Esophagus squamous epithelium (tissue), 5 donors: ENCODE results near the gene EHF. TPM values are rescaled to one million over a fixed set of nuclear protein-coding genes. Genes with fewer than 3 reads are reported as not detected.
A peak's percentile ranks its signal among the peaks of the same experiment; 100 is the strongest.

ENCODE experiments used
- DNase-seq: peaks from one replicate; lab custom pipeline; 2025; lab: John Stamatoyannopoulos, UW
- H3K27ac ChIP-seq, 4 donors: fragments of 200-600 bp; sonication (generic); one replicate each; pipeline ENCODE4 v1.5.1; 2016 to 2019; ENCODE audit warnings: mild to moderate bottlenecking in 1 of 4
- H3K27me3 ChIP-seq, 4 donors: fragments of 200-600 bp; sonication (generic); 1 replicate in 3 of 4; 2 replicates in 1 of 4; pipeline versions ENCODE4 v1.5.1 to v1.6.0; 2017 to 2021; ENCODE audit warnings: antibody characterized with exemption in 1 of 4
- H3K36me3 ChIP-seq, 3 donors: fragments of 200-600 bp; sonication (generic); one replicate each; pipeline ENCODE4 v1.5.1; 2016 to 2019
- H3K4me1 ChIP-seq, 3 donors: fragments of 200-600 bp; sonication (generic); one replicate each; pipeline ENCODE4 v1.5.1; 2017 to 2019
- H3K4me3 ChIP-seq, 4 donors: fragments of 200-600 bp; sonication (generic); 1 replicate in 3 of 4; 2 replicates in 1 of 4; pipeline ENCODE4 v1.5.1; 2016 to 2019; ENCODE audit warnings: mild to moderate bottlenecking in 2 of 4, moderate library complexity in 1 of 4
- H3K9me3 ChIP-seq, 3 donors: fragments of 200-600 bp; sonication (generic); one replicate each; pipeline ENCODE4 v1.5.1; 2016 to 2019
- POLR2A ChIP-seq, 4 donors: fragments of 450-650 bp; IDR thresholded peaks; one replicate each; pipeline ENCODE4 v1.6.1; 2017; ENCODE audit warnings: antibody characterized with exemption in 4 of 4, mild to moderate bottlenecking in 4 of 4, moderate library complexity in 3 of 4
- WGBS, 2 donors: methylation state at CpG; one replicate each; pipeline ENCODE4 v1.1.5; 2018; 5-methylcytosine and 5-hydroxymethylcytosine counted together
- intact Hi-C: fragments of 100-400 bp; cut with DNase I; formaldehyde crosslinking; loops from one replicate; pipeline ENCODE4 v1.15.0; 2022
- total RNA-seq, 4 donors: library from RNA; depleted of rRNA; stranded (reverse); fragments of >200 nt; gene quantifications; one replicate each; pipeline ENCODE4 v1.1.0, GENCODE V29; 2016
- TF ChIP-seq, protein P1 (sequence below), 6 experiments: fragments of 450-650 bp in 4 of 6; fragments of 200-600 bp in 2 of 6; sonication (generic) in 2 of 6; IDR thresholded peaks; one replicate each; pipeline ENCODE4 v1.5.1; 2016 to 2019; ENCODE audit warnings: antibody characterized with exemption in 6 of 6, mild to moderate bottlenecking in 4 of 6, moderate library complexity in 4 of 6
- donor health status: DM: yes; HTN: yes; CAD: no.

The EHF gene
- total RNA-seq, 4 donors from 2014 or later = 265 to 388 (median 325) TPM

DNA sequence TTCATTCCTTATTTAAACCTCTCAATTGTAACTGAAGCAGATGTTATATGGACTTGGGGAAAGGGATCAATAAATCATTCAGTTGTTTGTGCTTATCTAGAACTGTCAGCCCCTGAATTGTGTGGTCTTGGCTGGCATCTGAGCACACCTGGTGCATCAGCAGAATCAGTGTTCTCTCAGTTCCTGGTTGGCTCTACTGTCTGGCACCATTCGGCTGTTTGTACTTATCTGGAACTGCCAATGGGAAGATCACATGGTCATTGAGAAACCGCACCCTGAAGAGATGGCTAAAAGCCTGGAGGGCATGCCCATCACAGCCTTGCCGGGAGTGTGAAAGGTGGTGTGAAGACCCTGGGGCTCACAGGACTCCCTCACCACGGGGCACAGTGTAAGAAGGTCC is 37.1 kb upstream of the EHF start:
- H3K27ac ChIP-seq = no peak overlapping the region
- intact Hi-C loops = no loop called here
- H3K4me3 ChIP-seq = no peak overlapping the region
- WGBS, 2 donors = 28 to 47% methylated on average over 2 to 3 of the region's 4 CpGs
- DNase-seq = no peak
- H3K27me3 ChIP-seq = peaks cover 0 to under 1% (median 0%) of the 10 kb centered on the region in 4 donors
- H3K36me3 ChIP-seq = no peaks in the 10 kb centered on the region
- peaks cover 14 to 52% (median 19%) of the 10 kb centered on the region in 3 donors for H3K4me1 ChIP-seq
- no peak for TF ChIP-seq POLR2A (IDR thresholded peaks at IDR 0.05)
- TF ChIP-seq, protein P1, sequence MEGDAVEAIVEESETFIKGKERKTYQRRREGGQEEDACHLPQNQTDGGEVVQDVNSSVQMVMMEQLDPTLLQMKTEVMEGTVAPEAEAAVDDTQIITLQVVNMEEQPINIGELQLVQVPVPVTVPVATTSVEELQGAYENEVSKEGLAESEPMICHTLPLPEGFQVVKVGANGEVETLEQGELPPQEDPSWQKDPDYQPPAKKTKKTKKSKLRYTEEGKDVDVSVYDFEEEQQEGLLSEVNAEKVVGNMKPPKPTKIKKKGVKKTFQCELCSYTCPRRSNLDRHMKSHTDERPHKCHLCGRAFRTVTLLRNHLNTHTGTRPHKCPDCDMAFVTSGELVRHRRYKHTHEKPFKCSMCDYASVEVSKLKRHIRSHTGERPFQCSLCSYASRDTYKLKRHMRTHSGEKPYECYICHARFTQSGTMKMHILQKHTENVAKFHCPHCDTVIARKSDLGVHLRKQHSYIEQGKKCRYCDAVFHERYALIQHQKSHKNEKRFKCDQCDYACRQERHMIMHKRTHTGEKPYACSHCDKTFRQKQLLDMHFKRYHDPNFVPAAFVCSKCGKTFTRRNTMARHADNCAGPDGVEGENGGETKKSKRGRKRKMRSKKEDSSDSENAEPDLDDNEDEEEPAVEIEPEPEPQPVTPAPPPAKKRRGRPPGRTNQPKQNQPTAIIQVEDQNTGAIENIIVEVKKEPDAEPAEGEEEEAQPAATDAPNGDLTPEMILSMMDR (IDR thresholded peaks at IDR 0.05) = no peak
- no peaks in the 10 kb centered on the region for H3K9me3 ChIP-seq

DNA sequence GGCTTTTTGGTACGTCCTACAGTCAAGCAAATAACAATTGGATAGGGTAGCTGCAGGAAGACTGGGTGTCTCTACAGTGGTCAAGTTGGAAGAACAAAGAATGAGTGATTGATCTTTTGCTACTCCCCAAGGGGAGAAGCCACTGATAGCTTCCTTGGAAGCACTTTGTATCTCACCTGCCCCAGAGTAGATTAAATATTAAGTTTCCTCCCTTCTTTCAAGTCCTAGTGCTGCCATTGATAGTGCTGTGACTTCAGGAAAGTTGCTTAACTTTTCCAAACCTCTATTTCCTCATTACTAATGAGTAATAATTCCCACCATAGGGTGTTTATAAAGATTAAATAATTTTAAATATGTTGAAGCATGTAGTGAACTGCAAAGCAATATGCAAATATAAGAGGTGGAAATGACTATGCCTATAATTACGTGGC is 35.6 kb upstream of the EHF start:
- no peaks in the 10 kb centered on the region for H3K36me3 ChIP-seq
- peaks cover 14 to 52% (median 19%) of the 10 kb centered on the region in 3 donors for H3K4me1 ChIP-seq
- WGBS, 2 donors = 45 to 46% methylated on average over 2 of the region's 2 CpGs

DNA sequence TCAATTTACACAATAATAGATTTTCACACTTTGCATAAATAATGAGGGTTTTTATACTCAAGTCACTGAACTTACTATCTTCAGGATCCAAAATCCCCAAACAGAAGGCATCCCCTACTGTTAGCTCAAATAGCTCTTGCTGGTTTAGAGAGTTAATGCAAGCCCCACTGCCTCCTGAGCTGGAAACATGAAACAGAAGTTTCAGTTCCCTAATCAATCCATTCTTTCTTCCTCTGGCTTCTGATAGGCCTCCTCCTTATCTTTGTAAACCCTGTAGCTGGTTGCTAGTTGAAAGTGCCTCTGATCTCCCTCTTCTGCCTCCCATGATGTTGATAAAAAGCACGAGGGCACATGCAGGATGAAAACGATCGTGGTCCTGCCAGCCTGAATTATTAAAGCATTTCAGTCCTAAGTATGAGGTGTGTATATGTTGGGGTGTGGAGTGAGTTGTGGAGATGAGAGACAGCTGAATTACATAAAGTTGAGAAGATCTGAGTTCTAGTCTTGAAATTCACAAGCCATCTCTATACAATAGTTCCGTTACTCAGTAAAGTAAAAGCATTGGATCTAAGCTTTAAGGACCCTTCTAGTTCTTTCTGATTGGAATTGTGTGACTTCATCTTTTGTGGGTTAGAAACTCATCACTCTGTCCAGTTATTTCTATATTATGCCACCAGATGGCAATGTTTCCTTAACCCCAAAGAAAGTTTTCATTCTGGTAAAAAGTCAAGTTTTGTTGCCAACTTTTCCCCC is 35.0 kb upstream of the EHF start:
- peak overlapping the region in 1 of 4 donors; percentile 29 for H3K4me3 ChIP-seq
- no peaks in the 10 kb centered on the region for H3K27me3 ChIP-seq
- peak overlapping the region; percentile 66 to 78 (median 70) for H3K27ac ChIP-seq
- TF ChIP-seq, protein P1 (IDR thresholded peaks at IDR 0.05) = peak; percentile 17 to 82 (median 72)
- no peak for TF ChIP-seq POLR2A (IDR thresholded peaks at IDR 0.05)
- peaks cover 14 to 52% (median 19%) of the 10 kb centered on the region in 3 donors for H3K4me1 ChIP-seq
- intact Hi-C loops = loop anchor here (5.0 kb wide), 1 partner anchor 306 kb away; no protein-coding TSS in a partner anchor
- H3K36me3 ChIP-seq = no peaks in the 10 kb centered on the region
- DNase-seq = no peak
- H3K9me3 ChIP-seq = no peaks in the 10 kb centered on the region
- 4 to 6% methylated on average over 4 of the region's 4 CpGs for WGBS, 2 donors

More for the DNA sequence above, 35.6 kb upstream of the EHF start:
- TF ChIP-seq, protein P1 (IDR thresholded peaks at IDR 0.05) = no peak
- no peak for TF ChIP-seq POLR2A (IDR thresholded peaks at IDR 0.05)
- intact Hi-C loops = loop anchor here (5.0 kb wide), 1 partner anchor 307 kb away; no protein-coding TSS in a partner anchor
- H3K9me3 ChIP-seq = no peaks in the 10 kb centered on the region
- DNase-seq = no peak
- H3K27ac ChIP-seq = peak overlapping the region; percentile 36 to 78 (median 70)
- no peaks in the 10 kb centered on the region for H3K27me3 ChIP-seq
- no peak overlapping the region for H3K4me3 ChIP-seq

DNA sequence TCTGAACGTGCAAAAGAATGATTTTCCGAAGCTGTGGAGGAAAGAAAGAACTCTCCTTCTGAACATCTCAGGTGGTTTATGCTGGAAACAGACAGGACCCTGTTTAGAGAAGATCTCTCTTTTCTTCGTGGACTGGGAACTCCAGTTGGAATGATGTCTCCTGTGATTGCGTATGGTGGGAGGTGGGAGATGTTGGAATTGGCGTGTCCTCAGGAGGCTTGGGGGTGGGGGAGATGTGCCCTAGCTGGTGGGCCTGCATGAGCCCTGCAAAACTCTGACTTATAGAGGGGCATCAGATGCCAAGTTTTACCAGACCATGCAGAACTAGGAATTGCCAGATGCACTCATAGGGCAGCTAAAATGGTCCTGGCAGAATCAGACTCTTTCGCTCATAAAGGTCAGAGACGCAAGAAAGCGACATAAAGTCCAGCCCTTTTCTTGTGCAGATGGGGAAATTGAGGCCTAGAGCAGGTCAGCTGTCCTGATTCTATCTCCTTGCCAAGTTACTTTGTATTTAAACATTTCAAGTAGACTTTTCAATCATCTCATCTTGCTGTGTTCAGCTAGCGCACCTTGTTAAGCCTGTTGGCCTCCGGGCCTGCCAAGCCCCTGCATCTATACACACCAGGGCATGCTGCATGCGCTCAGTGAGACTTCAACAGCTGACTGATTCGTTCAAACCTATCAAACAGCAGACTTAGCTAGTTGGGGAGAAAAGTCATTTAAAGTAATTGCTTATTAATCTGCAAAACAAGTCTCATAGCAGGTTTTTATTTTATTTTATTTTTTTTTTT is 34.2 kb upstream of the EHF start:
- H3K27ac ChIP-seq = peak overlapping the region; percentile 1 to 78 (median 70)
- TF ChIP-seq, protein P1 (IDR thresholded peaks at IDR 0.05) = no peak
- no peak for TF ChIP-seq POLR2A (IDR thresholded peaks at IDR 0.05)
- WGBS, 2 donors = 23 to 53% methylated on average over 12 of the region's 12 CpGs
- no peak for DNase-seq
- peaks cover 14 to 52% (median 19%) of the 10 kb centered on the region in 3 donors for H3K4me1 ChIP-seq
- H3K4me3 ChIP-seq = peak overlapping the region in 1 of 4 donors; percentile 29
- H3K36me3 ChIP-seq = no peaks in the 10 kb centered on the region
- no peaks in the 10 kb centered on the region for H3K9me3 ChIP-seq
- intact Hi-C loops = loop anchor here (5.0 kb wide), 1 partner anchor 306 kb away; no protein-coding TSS in a partner anchor
- H3K27me3 ChIP-seq = no peaks in the 10 kb centered on the region
